ENCODE data around the gene RETN. TPM values are rescaled to one million over a fixed set of nuclear protein-coding genes. Genes with fewer than 3 reads are reported as not detected.

Gene RETN
- total RNA-seq, 3 donors from 2014 or later (not counting 1 experiment from before 2014, with no cell fraction given): 3.8 TPM; not detected in 2

GRCh38 chr19:7639863-7640348 is 28.9 kb upstream of the RETN start:
- H3K27ac Mint-ChIP-seq: no peak overlapping the region
- H3K4me3 Mint-ChIP-seq: no peak overlapping the region
- Histone ChIP-seq H3K4me1 (ENCODE audit: control insufficient read depth, insufficient read depth, low read length) (peaks cover 44% of the 10 kb centered on the region), H3K9me3 (ENCODE audit: control insufficient read depth, insufficient read depth, low read length) (no peaks in the 10 kb centered on the region), H3K4me3 (ENCODE audit: low read length) (no peak overlapping the region), H3K27ac (ENCODE audit: low read length) (no peak overlapping the region), H3K36me3 (ENCODE audit: control insufficient read depth, insufficient read depth, low read length) (peaks cover 16% of the 10 kb centered on the region), H3K27me3 (ENCODE audit: control insufficient read depth, insufficient read depth, low read length) (no peaks in the 10 kb centered on the region)
- H3K27me3 Mint-ChIP-seq (ENCODE audit: low read depth in 2 of 2): no peaks in the 10 kb centered on the region
- intact Hi-C loops (cut with micrococcal nuclease): loop anchor here (10.0 kb wide), 1 partner anchor 45 kb away; the partner anchor contains the start of gene TRAPPC5
- TF ChIP-seq, protein P1, sequence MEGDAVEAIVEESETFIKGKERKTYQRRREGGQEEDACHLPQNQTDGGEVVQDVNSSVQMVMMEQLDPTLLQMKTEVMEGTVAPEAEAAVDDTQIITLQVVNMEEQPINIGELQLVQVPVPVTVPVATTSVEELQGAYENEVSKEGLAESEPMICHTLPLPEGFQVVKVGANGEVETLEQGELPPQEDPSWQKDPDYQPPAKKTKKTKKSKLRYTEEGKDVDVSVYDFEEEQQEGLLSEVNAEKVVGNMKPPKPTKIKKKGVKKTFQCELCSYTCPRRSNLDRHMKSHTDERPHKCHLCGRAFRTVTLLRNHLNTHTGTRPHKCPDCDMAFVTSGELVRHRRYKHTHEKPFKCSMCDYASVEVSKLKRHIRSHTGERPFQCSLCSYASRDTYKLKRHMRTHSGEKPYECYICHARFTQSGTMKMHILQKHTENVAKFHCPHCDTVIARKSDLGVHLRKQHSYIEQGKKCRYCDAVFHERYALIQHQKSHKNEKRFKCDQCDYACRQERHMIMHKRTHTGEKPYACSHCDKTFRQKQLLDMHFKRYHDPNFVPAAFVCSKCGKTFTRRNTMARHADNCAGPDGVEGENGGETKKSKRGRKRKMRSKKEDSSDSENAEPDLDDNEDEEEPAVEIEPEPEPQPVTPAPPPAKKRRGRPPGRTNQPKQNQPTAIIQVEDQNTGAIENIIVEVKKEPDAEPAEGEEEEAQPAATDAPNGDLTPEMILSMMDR (IDR thresholded peaks at IDR 0.05): no peak
- H3K9me3 Mint-ChIP-seq: peaks cover 0 to 2% of the 10 kb centered on the region in 2 donors
- peaks cover 14 to 41% of the 10 kb centered on the region in 2 donors for H3K4me1 Mint-ChIP-seq
- DNase-seq: no peak
- WGBS (ENCODE audit: insufficient coverage): 98% methylated on average over 13 of the region's 13 CpGs
- ATAC-seq: no peak
- H3K36me3 Mint-ChIP-seq: no peaks in the 10 kb centered on the region

GRCh38 chr19:7640803-7641202 is 28.0 kb upstream of the RETN start:
- H3K4me3 Mint-ChIP-seq: no peak overlapping the region
- Histone ChIP-seq H3K4me1 (ENCODE audit: control insufficient read depth, insufficient read depth, low read length) (peaks cover 45% of the 10 kb centered on the region), H3K27ac (ENCODE audit: low read length) (no peak overlapping the region), H3K9me3 (ENCODE audit: control insufficient read depth, insufficient read depth, low read length) (no peaks in the 10 kb centered on the region), H3K36me3 (ENCODE audit: control insufficient read depth, insufficient read depth, low read length) (peaks cover 16% of the 10 kb centered on the region), H3K27me3 (ENCODE audit: control insufficient read depth, insufficient read depth, low read length) (no peaks in the 10 kb centered on the region), H3K4me3 (ENCODE audit: low read length) (no peak overlapping the region)
- H3K27me3 Mint-ChIP-seq (ENCODE audit: low read depth in 2 of 2): no peaks in the 10 kb centered on the region
- intact Hi-C loops (cut with micrococcal nuclease): no loop called here
- H3K36me3 Mint-ChIP-seq: no peaks in the 10 kb centered on the region
- TF ChIP-seq, protein P1 (IDR thresholded peaks at IDR 0.05): no peak
- 98% methylated on average over 11 of the region's 11 CpGs for WGBS (ENCODE audit: insufficient coverage)
- DNase-seq: no peak
- ATAC-seq: no peak
- H3K4me1 Mint-ChIP-seq: peaks cover 14 to 38% of the 10 kb centered on the region in 2 donors
- H3K27ac Mint-ChIP-seq: no peak overlapping the region
- peaks cover 0 to 2% of the 10 kb centered on the region in 2 donors for H3K9me3 Mint-ChIP-seq

DNA sequence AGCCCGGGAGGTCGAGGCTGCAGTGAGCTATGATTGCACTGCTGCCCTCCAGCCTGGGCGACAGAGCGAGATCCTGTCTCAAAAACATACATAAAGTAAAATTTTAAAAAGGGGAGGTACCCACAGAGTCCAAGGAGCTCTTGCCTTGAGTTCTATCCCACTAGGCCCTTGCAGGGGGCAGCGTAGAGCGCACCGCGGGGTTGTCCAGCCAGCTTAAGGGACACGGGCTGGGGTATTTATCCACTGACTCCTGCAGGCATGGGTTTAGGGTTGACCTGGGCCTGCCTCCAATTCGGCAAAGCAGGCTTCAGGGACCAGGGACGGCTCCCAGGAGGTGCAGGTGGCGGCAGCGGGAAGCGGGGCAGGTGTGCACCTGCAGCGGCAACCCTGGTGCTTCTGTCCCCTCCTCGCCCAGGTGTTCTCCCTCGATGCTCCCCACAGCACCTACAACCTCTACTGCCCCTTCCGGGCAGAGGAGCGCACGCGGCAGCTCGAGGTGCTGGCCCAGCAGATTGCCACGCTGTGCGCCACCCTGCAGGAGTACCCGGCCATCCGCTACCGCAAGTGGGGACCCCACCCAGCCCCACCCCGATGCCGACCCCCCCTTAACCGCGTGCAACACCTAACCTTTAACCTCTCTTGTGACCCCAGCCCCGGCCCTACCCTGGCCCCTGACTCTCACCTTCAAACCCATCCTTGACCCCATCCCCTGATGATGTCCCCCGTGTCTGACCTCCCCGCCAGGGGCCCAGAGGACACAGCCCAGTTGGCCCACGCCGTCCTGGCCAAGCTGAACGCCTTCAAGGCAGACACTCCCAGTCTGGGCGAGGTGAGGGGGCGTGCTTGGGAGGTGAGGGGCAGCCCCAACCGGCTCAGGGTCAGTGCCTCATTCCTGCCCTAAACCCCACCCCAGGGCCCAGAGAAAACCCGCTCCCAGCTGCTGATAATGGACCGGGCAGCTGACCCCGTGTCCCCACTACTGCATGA is 27.3 kb upstream of the RETN start:
- peaks cover 37% of the 10 kb centered on the region for H3K4me1 ChIP-seq (ENCODE audit: control insufficient read depth, insufficient read depth, low read length)
- WGBS (ENCODE audit: insufficient coverage): 95% methylated on average over 41 of the region's 43 CpGs

More for the DNA sequence above, 27.3 kb upstream of the RETN start:
- no peaks in the 10 kb centered on the region for H3K27me3 Mint-ChIP-seq (ENCODE audit: low read depth in 2 of 2)
- no peak overlapping the region for H3K4me3 Mint-ChIP-seq
- H3K4me1 Mint-ChIP-seq: peaks cover 14 to 38% of the 10 kb centered on the region in 2 donors
- H3K9me3 ChIP-seq (ENCODE audit: control insufficient read depth, insufficient read depth, low read length): no peaks in the 10 kb centered on the region
- DNase-seq (no peak), ATAC-seq (no peak)
- H3K9me3 Mint-ChIP-seq: peaks cover 0 to 2% of the 10 kb centered on the region in 2 donors
- intact Hi-C loops (cut with micrococcal nuclease): no loop called here
- H3K36me3 ChIP-seq (ENCODE audit: control insufficient read depth, insufficient read depth, low read length): peaks cover 20% of the 10 kb centered on the region
- no peaks in the 10 kb centered on the region for H3K27me3 ChIP-seq (ENCODE audit: control insufficient read depth, insufficient read depth, low read length)
- no peak overlapping the region for H3K27ac Mint-ChIP-seq
- H3K36me3 Mint-ChIP-seq: no peaks in the 10 kb centered on the region
- TF ChIP-seq, protein P1 (IDR thresholded peaks at IDR 0.05): no peak
- H3K4me3 ChIP-seq (ENCODE audit: low read length): no peak overlapping the region
- H3K27ac ChIP-seq (ENCODE audit: low read length): no peak overlapping the region
